ENCODE results near the gene NFATC2. TPM values are rescaled to one million over a fixed set of nuclear protein-coding genes. Genes with fewer than 3 reads are reported as not detected.

Gene NFATC2
- total RNA-seq, 1 donor from 2014 or later = not detected

DNA sequence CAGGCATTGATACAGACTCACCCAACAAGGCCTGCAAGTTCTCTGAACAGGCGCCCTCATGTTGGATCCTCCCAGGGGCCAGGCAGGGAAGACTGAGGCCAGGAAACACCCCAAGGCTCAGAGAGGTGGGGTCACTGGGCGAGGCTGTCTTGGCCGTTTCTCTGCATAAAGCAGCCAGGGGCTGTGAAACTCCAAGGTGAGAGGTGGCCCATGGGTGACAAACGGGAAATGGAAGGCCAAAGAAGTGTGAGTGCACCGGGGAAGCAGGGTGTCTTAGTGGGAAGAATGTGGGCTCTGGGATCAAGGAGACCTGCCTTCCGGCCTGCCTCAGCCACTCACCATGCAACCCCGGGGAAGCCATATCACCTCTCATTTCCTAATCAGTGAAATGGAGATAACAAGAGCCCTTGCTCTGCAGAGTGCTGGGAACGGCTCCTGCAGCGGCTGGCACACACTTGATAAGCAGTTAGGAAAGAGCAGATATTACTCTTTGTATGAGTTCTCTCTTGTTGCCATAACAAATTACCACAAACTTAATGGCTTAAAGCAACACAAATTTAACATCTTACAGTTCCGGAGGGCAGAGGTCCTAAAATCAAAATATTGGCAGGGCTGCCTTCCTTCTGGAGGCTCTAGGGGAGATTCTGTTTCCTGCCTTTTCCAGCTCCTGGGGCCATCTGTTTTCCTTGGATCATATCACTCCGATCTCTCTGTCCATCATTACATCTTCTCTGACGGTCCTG is 168.6 kb downstream of the NFATC2 start:
- no peaks in the 10 kb centered on the region for H3K27me3 ChIP-seq (ENCODE audit: control insufficient read depth, insufficient read depth, low read length)
- no peaks in the 10 kb centered on the region for H3K36me3 ChIP-seq (ENCODE audit: control insufficient read depth, insufficient read depth, low read length)
- no peak overlapping the region for H3K4me3 ChIP-seq (ENCODE audit: low read depth, low read length)
- DNase-seq (ENCODE audit: low read depth) = no peak
- no peak for TF ChIP-seq CTCF (IDR thresholded peaks at IDR 0.05; ENCODE audit: insufficient read depth, low read length, severe bottlenecking)
- FAIRE-seq = no peak

DNA sequence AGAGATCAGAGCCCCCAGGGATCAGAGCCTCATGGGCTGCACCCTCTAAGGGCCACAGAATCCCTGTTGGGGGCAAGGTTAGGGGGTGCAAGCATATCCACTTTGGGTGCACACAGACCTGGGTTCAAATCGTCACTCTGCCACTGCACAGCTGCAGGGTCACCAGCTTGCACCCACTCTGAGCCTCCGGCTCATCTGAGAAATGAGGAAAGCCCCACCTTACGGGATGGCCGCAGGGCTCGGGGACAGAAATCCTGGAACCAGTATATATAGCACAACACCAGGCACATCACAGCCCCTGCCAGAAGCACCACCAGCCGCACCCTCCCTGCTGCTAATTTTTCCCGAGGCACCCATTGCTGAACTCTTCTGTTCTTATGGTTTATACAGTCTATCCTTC is 169.6 kb downstream of the NFATC2 start:
- Histone ChIP-seq H3K4me3 (ENCODE audit: low read depth, low read length) (no peak overlapping the region), H3K36me3 (ENCODE audit: control insufficient read depth, insufficient read depth, low read length) (no peaks in the 10 kb centered on the region), H3K27me3 (ENCODE audit: control insufficient read depth, insufficient read depth, low read length) (no peaks in the 10 kb centered on the region)
- DNase-seq (ENCODE audit: low read depth) (no peak), FAIRE-seq (no peak)
- TF ChIP-seq CTCF (IDR thresholded peaks at IDR 0.05; ENCODE audit: insufficient read depth, low read length, severe bottlenecking) = no peak

GRCh38 chr20:51372176-51372803 is 170.2 kb downstream of the NFATC2 start:
- no peaks in the 10 kb centered on the region for H3K27me3 ChIP-seq (ENCODE audit: control insufficient read depth, insufficient read depth, low read length)
- no peaks in the 10 kb centered on the region for H3K36me3 ChIP-seq (ENCODE audit: control insufficient read depth, insufficient read depth, low read length)
- peak; percentile 50 for DNase-seq (ENCODE audit: low read depth)
- no peak overlapping the region for H3K4me3 ChIP-seq (ENCODE audit: low read depth, low read length)
- no peak for FAIRE-seq
- TF ChIP-seq CTCF (IDR thresholded peaks at IDR 0.05; ENCODE audit: insufficient read depth, low read length, severe bottlenecking) = peak; percentile 97

- DNase-seq (ENCODE audit: low read depth) (no peak), FAIRE-seq (no peak)
- Histone ChIP-seq H3K4me3 (ENCODE audit: low read depth, low read length) (no peak overlapping the region), H3K36me3 (ENCODE audit: control insufficient read depth, insufficient read depth, low read length) (no peaks in the 10 kb centered on the region), H3K27me3 (ENCODE audit: control insufficient read depth, insufficient read depth, low read length) (no peaks in the 10 kb centered on the region)
- TF ChIP-seq CTCF (IDR thresholded peaks at IDR 0.05; ENCODE audit: insufficient read depth, low read length, severe bottlenecking) = no peak
These were observed 170.8 kb downstream of the NFATC2 start for GRCh38 chr20:51371720-51372119.

DNA sequence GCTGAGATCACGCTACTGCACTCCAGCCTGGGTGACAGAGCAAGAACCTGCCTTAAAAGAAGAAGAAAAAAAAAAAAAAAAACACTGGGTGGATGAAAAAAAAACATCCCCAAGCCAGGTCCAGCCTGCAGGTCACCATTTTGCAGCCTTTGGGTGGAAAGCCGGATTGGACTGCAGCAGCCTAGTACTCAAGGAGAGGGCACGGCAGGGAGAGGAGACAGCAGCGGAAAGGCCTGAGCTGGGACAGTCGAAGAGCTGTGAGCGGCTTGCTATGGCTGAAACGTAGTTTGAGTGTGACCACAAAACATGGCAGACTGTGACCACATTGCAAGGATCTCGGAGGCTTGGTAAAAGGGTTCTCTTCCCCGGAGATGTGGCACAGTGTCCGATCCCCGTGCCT is 173.0 kb downstream of the NFATC2 start:
- FAIRE-seq (no peak), DNase-seq (ENCODE audit: low read depth) (no peak)
- no peaks in the 10 kb centered on the region for H3K36me3 ChIP-seq (ENCODE audit: control insufficient read depth, insufficient read depth, low read length)
- TF ChIP-seq CTCF (IDR thresholded peaks at IDR 0.05; ENCODE audit: insufficient read depth, low read length, severe bottlenecking) = no peak
- no peaks in the 10 kb centered on the region for H3K27me3 ChIP-seq (ENCODE audit: control insufficient read depth, insufficient read depth, low read length)
- H3K4me3 ChIP-seq (ENCODE audit: low read depth, low read length) = no peak overlapping the region

Measured in bronchial epithelial cell (primary cell).